GM12878 (cell line): ENCODE measurements around the gene VSTM2L. TPM values are rescaled to one million over a fixed set of nuclear protein-coding genes. Genes with fewer than 3 reads are reported as not detected.

Experiments
- ATAC-seq: fragments of 200-7000 bp; cut with Tn5 transposase; 3 replicates; pipeline ENCODE4 v1.9.1; 2020; ENCODE audit warnings: mild to moderate bottlenecking, moderate library complexity
- BruUV-seq: library from RNA; stranded (reverse); fragments of 400-500 nt; replicated peaks from 2 replicates; lab custom pipeline; 2021; lab: Mats Ljungman, UMichigan
- CTCF ChIA-PET: fragments of 300-600 bp; sonication (Branson Sonifier 250); formaldehyde crosslinking; extraction: SDS; loops from one replicate; lab custom pipeline; 2021; ENCODE audit warnings: inconsistent platforms; lab: Yijun Ruan, JAX
- POLR2A ChIA-PET: fragments of 350-600 bp; formaldehyde crosslinking; extraction: SDS; loops from one replicate; lab custom pipeline; 2021; ENCODE audit warnings: inconsistent platforms; lab: Charles Lee
- RAD21 ChIA-PET: fragments of 300-600 bp; sonication (Branson Sonifier 250); formaldehyde crosslinking; loops from one replicate; lab custom pipeline; 2023; ENCODE audit warnings: antibody characterized with exemption; ENCODE audit not compliant: unreplicated experiment; lab: Charles Lee
- SMC1A ChIA-PET: fragments of 300-600 bp; sonication (Branson Sonifier 250); formaldehyde crosslinking; loops from one replicate; lab custom pipeline; 2023; ENCODE audit not compliant: unreplicated experiment, uncharacterized antibody; lab: Charles Lee
- DNase-seq: peaks from one replicate; pipeline ENCODE4 v3.0.0-alpha.2; 2011; ENCODE audit warnings: low read depth, low spot score
- FAIRE-seq: peaks from 3 replicates; lab custom pipeline; 2011; peaks lifted over from hg19 to GRCh38; lab: Jason Lieb, UNC
- H2AFZ ChIP-seq: 2 replicates; pipeline ENCODE4 v1.6.0; 2011; ENCODE audit warnings: low read depth, low read length, control low read depth; ENCODE audit not compliant: control insufficient read depth
- H3K27ac ChIP-seq: 2 replicates; pipeline ENCODE4 v1.5.1; 2011; ENCODE audit warnings: control low read depth; ENCODE audit not compliant: control insufficient read depth, insufficient read depth
- H3K27me3 ChIP-seq, 2 experiments: replicated peaks in 1 of 2; 2 replicates each; pipeline versions ENCODE4 v1.6.0 to v1.6.1; 2011; ENCODE audit warnings: low read length in 1 of 2; ENCODE audit not compliant: control insufficient read depth in 2 of 2, insufficient read depth in 2 of 2
- H3K36me3 ChIP-seq, 2 experiments: 2 replicates each; pipeline ENCODE4 v1.5.1; 2011; ENCODE audit warnings: low read length in 1 of 2; ENCODE audit not compliant: control insufficient read depth in 2 of 2, insufficient read depth in 2 of 2
- H3K4me1 ChIP-seq: 2 replicates; pipeline ENCODE4 v1.6.1; 2011; ENCODE audit warnings: mild to moderate bottlenecking, low read length, moderate library complexity, mixed read lengths; ENCODE audit not compliant: control insufficient read depth, insufficient read depth
- H3K4me2 ChIP-seq: 2 replicates; pipeline ENCODE4 v1.6.0; 2011; ENCODE audit warnings: control low read depth; ENCODE audit not compliant: control insufficient read depth, insufficient read depth
- H3K4me3 ChIP-seq: fragments of 200-600 bp; sonication (generic); 2 replicates; pipeline ENCODE4 v1.5.1; 2016
- H3K79me2 ChIP-seq: 2 replicates; pipeline ENCODE4 v1.6.0; 2011; ENCODE audit warnings: low read length; ENCODE audit not compliant: control insufficient read depth, insufficient read depth
- H3K9ac ChIP-seq: 2 replicates; pipeline ENCODE4 v1.8.0; 2011; ENCODE audit warnings: low read length, control low read depth, mixed read lengths; ENCODE audit not compliant: control insufficient read depth, insufficient read depth
- H3K9me3 ChIP-seq: replicated peaks from 3 replicates; pipeline ENCODE4 v1.5.1; 2011; ENCODE audit warnings: mild to moderate bottlenecking, low read length; ENCODE audit not compliant: control insufficient read depth, insufficient read depth
- H4K20me1 ChIP-seq: 2 replicates; pipeline ENCODE4 v1.6.0; 2011; ENCODE audit not compliant: control insufficient read depth, insufficient read depth
- POU2F2 ChIP-seq: IDR thresholded peaks from 3 replicates; pipeline ENCODE4 v1.6.1; 2011; ENCODE audit warnings: low read depth, mild to moderate bottlenecking, low read length, borderline replicate concordance
- RBBP5 ChIP-seq: fragments of 200-600 bp; sonication (generic); conservative IDR thresholded peaks from 2 replicates; pipeline ENCODE4 v1.6.1; 2016
- SMC3 ChIP-seq: IDR thresholded peaks from 2 replicates; pipeline ENCODE4 v1.6.1; 2011; ENCODE audit warnings: low read length, improper control_type of control experiment, borderline replicate concordance
- STAT1 ChIP-seq: fragments of 450-650 bp; conservative IDR thresholded peaks from 2 replicates; pipeline ENCODE4 v1.6.1; 2014; ENCODE audit warnings: antibody characterized with exemption, mild to moderate bottlenecking
- USF2 ChIP-seq: IDR thresholded peaks from 2 replicates; pipeline ENCODE4 v1.6.1; 2011; ENCODE audit warnings: low read depth, low read length, improper control_type of control experiment, borderline replicate concordance
- ZBTB40 ChIP-seq: fragments of 450-650 bp; IDR thresholded peaks from 2 replicates; pipeline ENCODE4 v1.6.1; 2016; ENCODE audit warnings: mild to moderate bottlenecking, moderate library complexity, borderline replicate concordance
- ZNF217 ChIP-seq: fragments of 450-650 bp; IDR thresholded peaks from 2 replicates; pipeline ENCODE4 v1.6.1; 2017; ENCODE audit warnings: antibody characterized with exemption, mild to moderate bottlenecking
- WGBS: methylation state at CpG from one replicate; pipeline ENCODE4 v1.1.6; 2016; ENCODE audit warnings: low lambda C conversion rate; ENCODE audit not compliant: insufficient replicate concordance, insufficient coverage; ENCODE audit errors: missing lambda C conversion rate; 5-methylcytosine and 5-hydroxymethylcytosine counted together
- in situ Hi-C: fragments of 300-500 bp; cut with MboI; formaldehyde crosslinking; loops from 9 replicates; pipeline ENCODE4 v1.14.3; 2018; ENCODE audit warnings: mixed read lengths
- intact Hi-C: fragments of 100-400 bp; cut with micrococcal nuclease; formaldehyde crosslinking; loops from one replicate; pipeline ENCODE4 v1.14.2; 2022; ENCODE audit not compliant: unreplicated experiment
- polyA plus RNA-seq, 11 experiments: library from polyadenylated mRNA; depleted of rRNA in 4 of 11; unstranded in 6 of 11; stranded (reverse) in 5 of 11; fragments of >200 nt; fragmentation: Nextera tagmentation in 4 of 11; fragmentation: Illumina TruSeq in 1 of 11; extraction: Ambion mirVana in 4 of 11; extraction: Trizol in 1 of 11; gene quantifications; 1 replicate in 1 of 11; 2 replicates in 10 of 11; pipeline versions ENCODE4 v1.2.1 to v1.2.3, GENCODE V29; 2011 to 2016; ENCODE audit warnings: inconsistent platforms in 2 of 11, missing spikeins in 2 of 11, low read depth in 1 of 11
- total RNA-seq, 4 experiments: library from RNA; depleted of rRNA in 3 of 4; stranded (reverse); fragments of >200 nt in 3 of 4; fragmentation: Illumina TruSeq in 1 of 4; extraction: Trizol in 1 of 4; gene quantifications; 2 replicates each; pipeline versions ENCODE4 v1.2.1 to v1.2.3, GENCODE V29; 2013 to 2021
- TF ChIP-seq, protein P1 (sequence below): fragments of 450-650 bp; IDR thresholded peaks from 2 replicates; pipeline ENCODE4 v1.6.1; 2017; ENCODE audit warnings: antibody characterized with exemption, mild to moderate bottlenecking, moderate library complexity

VSTM2L gene
- total and polyA plus RNA-seq, 10 of the 15 experiments (the other 5 are each of a cell fraction or from before 2014, with no cell fraction given) = 0.05 to 1.5 (median 0.63) TPM; not detected in 2

- TF ChIP-seq POU2F2 (no peak), ZNF217 (no peak)
Measured at GRCh38 chr20:37915800-37916570, 13.1 kb downstream of the VSTM2L start (continued).

DNA sequence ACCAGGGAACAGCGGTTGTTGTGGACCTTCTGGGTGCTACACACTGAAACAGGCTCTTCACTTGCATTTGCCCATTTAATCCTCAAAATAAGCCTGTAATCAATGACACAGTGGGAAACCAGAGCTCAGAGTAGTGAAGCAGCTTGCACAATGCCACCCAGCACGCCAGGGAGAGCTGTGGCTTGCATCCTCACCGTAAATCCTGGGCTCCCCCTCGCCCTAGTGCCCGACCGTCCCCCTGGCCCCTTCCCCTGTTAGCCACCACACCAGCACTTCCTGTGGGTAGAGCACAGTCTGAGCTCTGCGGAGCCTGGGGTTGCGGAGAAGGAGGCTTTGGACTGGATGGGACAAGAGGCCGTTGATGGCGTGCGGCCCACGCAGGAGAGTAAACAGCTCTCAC lies 14.5 kb downstream of the VSTM2L start:
- H3K9ac ChIP-seq = no peak overlapping the region
- no peaks in the 10 kb centered on the region for H3K79me2 ChIP-seq
- no TSS peak for BruUV-seq
- no peaks in the 10 kb centered on the region for H4K20me1 ChIP-seq
- DNase-seq (no peak), FAIRE-seq (no peak), ATAC-seq (no peak)
- CTCF ChIA-PET = interaction anchor here (1.1 to 1.2 kb wide), 2 partner anchors 15 to 75 kb away, joined by 3 to 4 read pairs; no protein-coding TSS in a partner anchor
- no peak overlapping the region for H3K4me2 ChIP-seq
- H3K27ac ChIP-seq = no peak overlapping the region
- no peaks in the 10 kb centered on the region for H3K36me3 ChIP-seq
- in situ Hi-C loops (no loop called here), intact Hi-C loops (no loop called here)
- 73% methylated on average over 12 of the region's 12 CpGs for WGBS
- SMC1A ChIA-PET = interaction anchor here (0.6 to 0.7 kb wide), 2 partner anchors 27 to 249 kb away, joined by 3 read pairs; no protein-coding TSS in a partner anchor
- H2AFZ ChIP-seq = no peak overlapping the region
- H3K4me3 ChIP-seq = no peak overlapping the region
- peaks cover 21% of the 10 kb centered on the region for H3K4me1 ChIP-seq
- POLR2A ChIA-PET = interaction anchor here (0.6 kb wide), 1 partner anchor 19 kb away, joined by 3 read pairs; no protein-coding TSS in a partner anchor
- H3K27me3 ChIP-seq = no peaks in the 10 kb centered on the region
- TF ChIP-seq ZBTB40 (no peak), ZNF217 (no peak), USF2 (no peak), STAT1 (no peak), SMC3 (no peak), RBBP5 (no peak)
- TF ChIP-seq, protein P1, sequence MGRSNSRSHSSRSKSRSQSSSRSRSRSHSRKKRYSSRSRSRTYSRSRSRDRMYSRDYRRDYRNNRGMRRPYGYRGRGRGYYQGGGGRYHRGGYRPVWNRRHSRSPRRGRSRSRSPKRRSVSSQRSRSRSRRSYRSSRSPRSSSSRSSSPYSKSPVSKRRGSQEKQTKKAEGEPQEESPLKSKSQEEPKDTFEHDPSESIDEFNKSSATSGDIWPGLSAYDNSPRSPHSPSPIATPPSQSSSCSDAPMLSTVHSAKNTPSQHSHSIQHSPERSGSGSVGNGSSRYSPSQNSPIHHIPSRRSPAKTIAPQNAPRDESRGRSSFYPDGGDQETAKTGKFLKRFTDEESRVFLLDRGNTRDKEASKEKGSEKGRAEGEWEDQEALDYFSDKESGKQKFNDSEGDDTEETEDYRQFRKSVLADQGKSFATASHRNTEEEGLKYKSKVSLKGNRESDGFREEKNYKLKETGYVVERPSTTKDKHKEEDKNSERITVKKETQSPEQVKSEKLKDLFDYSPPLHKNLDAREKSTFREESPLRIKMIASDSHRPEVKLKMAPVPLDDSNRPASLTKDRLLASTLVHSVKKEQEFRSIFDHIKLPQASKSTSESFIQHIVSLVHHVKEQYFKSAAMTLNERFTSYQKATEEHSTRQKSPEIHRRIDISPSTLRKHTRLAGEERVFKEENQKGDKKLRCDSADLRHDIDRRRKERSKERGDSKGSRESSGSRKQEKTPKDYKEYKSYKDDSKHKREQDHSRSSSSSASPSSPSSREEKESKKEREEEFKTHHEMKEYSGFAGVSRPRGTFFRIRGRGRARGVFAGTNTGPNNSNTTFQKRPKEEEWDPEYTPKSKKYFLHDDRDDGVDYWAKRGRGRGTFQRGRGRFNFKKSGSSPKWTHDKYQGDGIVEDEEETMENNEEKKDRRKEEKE = no peak
- RAD21 ChIA-PET = interaction anchor here (0.6 kb wide), 1 partner anchor 75 kb away, joined by 3 read pairs; no protein-coding TSS in a partner anchor
- no peaks in the 10 kb centered on the region for H3K9me3 ChIP-seq
